ENCODE measurements around the gene RCOR1.
"Not testable (repeated sequence)": the region's sequence is repeated elsewhere in the genome, so short reads cannot be mapped to it uniquely, and the experiment has no call there.

The RCOR1 gene

GRCh38 chr14:102571478-102572042 lies 20.9 kb upstream of the RCOR1 start:
- no peak for DNase-seq

GRCh38 chr14:102573161-102573560 lies 19.3 kb upstream of the RCOR1 start:
- DNase-seq: not testable (repeated sequence)

GRCh38 chr14:102573591-102574046 lies 18.8 kb upstream of the RCOR1 start:
- DNase-seq: peak; percentile 28 to 45

- no peak for DNase-seq
Observed at GRCh38 chr14:102574281-102575159, 17.9 kb upstream of the RCOR1 start.

- no peak for DNase-seq
Observed at GRCh38 chr14:102575160-102575845, 17.1 kb upstream of the RCOR1 start.

- not testable (repeated sequence) for DNase-seq
Observed at GRCh38 chr14:102575846-102576428, 16.5 kb upstream of the RCOR1 start.

GRCh38 chr14:102578821-102579220 lies 13.6 kb upstream of the RCOR1 start:
- no peak for DNase-seq

GRCh38 chr14:102579696-102580549 lies 12.5 kb upstream of the RCOR1 start:
- DNase-seq: no peak

- DNase-seq: no peak
Observed at GRCh38 chr14:102580550-102581110, 11.8 kb upstream of the RCOR1 start.

GRCh38 chr14:102581193-102581592 lies 11.3 kb upstream of the RCOR1 start:
- no peak for DNase-seq

- no peak for DNase-seq
Observed at GRCh38 chr14:102583726-102584125, 8.7 kb upstream of the RCOR1 start.

GRCh38 chr14:102584871-102585869 lies 7.3 kb upstream of the RCOR1 start:
- no peak for DNase-seq

GRCh38 chr14:102586420-102587104 lies 5.9 kb upstream of the RCOR1 start:
- DNase-seq: no peak

GRCh38 chr14:102588821-102589220 lies 3.6 kb upstream of the RCOR1 start:
- no peak for DNase-seq

GRCh38 chr14:102589761-102590290 lies 2.6 kb upstream of the RCOR1 start:
- no peak for DNase-seq

- peak; percentile 27 to 35 for DNase-seq
Observed at GRCh38 chr14:102590667-102591099, 1.8 kb upstream of the RCOR1 start.

- no peak for DNase-seq
Observed at GRCh38 chr14:102591372-102591943, 991 bp upstream of the RCOR1 start.

GRCh38 chr14:102592763-102593060 lies 263 bp downstream of the RCOR1 start:
- no peak for DNase-seq

- DNase-seq: peak in 1 of 2 experiments; percentile 17
Observed at GRCh38 chr14:102593061-102593824, 794 bp downstream of the RCOR1 start.

Data from AML-193 (cell line).